ENCODE data around the gene CERK. TPM values are rescaled to one million over a fixed set of nuclear protein-coding genes. Genes with fewer than 3 reads are reported as not detected.

The CERK gene
- total and polyA plus RNA-seq, 4 donors, result 7.9 to 24.3 (median 10.2) TPM

DNA sequence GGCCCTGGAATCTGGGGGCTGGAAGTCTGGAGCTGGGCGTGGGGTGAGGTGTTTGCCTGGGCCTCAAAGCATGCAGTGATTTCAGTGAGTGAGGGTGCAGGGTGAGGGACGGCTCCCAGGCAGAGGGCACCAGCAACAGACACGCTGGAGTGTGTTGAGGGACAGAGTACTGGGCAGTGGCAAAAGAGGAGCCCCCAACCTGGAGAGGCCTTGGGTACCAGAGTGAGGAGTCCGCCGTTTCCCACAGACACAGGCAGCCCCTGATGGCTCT is 12.4 kb upstream of the CERK start (continued):
- TF ChIP-seq, protein P1, sequence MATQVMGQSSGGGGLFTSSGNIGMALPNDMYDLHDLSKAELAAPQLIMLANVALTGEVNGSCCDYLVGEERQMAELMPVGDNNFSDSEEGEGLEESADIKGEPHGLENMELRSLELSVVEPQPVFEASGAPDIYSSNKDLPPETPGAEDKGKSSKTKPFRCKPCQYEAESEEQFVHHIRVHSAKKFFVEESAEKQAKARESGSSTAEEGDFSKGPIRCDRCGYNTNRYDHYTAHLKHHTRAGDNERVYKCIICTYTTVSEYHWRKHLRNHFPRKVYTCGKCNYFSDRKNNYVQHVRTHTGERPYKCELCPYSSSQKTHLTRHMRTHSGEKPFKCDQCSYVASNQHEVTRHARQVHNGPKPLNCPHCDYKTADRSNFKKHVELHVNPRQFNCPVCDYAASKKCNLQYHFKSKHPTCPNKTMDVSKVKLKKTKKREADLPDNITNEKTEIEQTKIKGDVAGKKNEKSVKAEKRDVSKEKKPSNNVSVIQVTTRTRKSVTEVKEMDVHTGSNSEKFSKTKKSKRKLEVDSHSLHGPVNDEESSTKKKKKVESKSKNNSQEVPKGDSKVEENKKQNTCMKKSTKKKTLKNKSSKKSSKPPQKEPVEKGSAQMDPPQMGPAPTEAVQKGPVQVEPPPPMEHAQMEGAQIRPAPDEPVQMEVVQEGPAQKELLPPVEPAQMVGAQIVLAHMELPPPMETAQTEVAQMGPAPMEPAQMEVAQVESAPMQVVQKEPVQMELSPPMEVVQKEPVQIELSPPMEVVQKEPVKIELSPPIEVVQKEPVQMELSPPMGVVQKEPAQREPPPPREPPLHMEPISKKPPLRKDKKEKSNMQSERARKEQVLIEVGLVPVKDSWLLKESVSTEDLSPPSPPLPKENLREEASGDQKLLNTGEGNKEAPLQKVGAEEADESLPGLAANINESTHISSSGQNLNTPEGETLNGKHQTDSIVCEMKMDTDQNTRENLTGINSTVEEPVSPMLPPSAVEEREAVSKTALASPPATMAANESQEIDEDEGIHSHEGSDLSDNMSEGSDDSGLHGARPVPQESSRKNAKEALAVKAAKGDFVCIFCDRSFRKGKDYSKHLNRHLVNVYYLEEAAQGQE (IDR thresholded peaks at IDR 0.05), result no peak
- TF ChIP-seq NR2F2 (IDR thresholded peaks at IDR 0.05) (no peak), FOXA2 (IDR thresholded peaks at IDR 0.05) (no peak), HNF4G (IDR thresholded peaks at IDR 0.05) (no peak), RAD21 (IDR thresholded peaks at IDR 0.05) (no peak), SP1 (IDR thresholded peaks at IDR 0.05) (no peak), TAF1 (conservative IDR thresholded peaks at IDR 0.05) (no peak)

DNA sequence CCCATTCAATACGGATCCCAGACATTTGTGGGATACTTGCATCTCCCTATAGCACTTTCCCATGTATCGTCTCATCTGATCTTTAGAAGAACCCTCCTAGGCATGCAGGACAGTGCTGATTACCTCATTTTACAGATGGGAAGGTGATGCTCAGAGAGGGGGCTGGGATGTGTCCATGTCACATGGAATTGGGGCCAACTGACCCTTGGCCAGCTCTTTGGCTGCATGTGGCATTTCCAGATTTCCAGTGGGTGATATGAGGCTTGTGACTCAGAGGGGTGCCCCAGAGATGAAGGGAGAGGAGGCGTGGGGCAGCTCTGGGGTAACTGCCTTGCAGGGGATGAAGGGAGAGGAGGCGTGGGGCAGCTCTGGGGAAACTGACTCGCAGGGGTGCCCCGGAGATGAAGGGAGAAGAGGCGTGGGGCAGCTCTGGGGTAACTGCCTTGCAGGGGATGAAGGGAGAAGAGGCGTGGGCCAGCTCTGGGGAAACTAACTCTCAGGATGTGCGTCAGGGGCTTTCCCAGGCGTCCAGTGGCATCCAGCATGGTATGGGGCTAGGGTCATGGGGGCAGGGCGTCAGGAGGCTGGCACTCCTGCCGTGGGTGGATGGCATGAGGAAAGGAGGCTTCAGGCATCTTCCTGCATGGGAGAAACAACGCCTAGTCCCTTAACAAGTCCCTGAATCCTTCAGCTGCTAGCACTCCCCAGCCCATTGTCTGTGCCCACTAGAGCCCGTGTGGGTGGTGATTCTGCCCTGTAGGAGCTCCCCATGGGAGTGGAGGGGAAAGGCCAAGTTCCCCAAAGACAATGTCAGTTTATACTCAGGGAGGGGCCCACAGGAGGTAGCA is 11.9 kb upstream of the CERK start:
- Histone ChIP-seq H3K36me3 (ENCODE audit: control insufficient read depth in 4 of 4, insufficient read depth in 3 of 4, low read depth in 1 of 4, low read length in 3 of 4) (no peaks in the 10 kb centered on the region), H3K4me1 (ENCODE audit: control insufficient read depth in 4 of 4, insufficient read depth in 4 of 4, low read length in 3 of 4) (peaks cover 30 to 57% (median 43%) of the 10 kb centered on the region in 4 donors), H3K27ac (ENCODE audit: low read depth in 1 of 2, low read length in 2 of 2) (peak overlapping the region; percentile 49 to 75), H3K27me3 (ENCODE audit: control insufficient read depth in 4 of 4, insufficient read depth in 4 of 4, low read length in 3 of 4) (no peaks in the 10 kb centered on the region), H3K9ac (ENCODE audit: low read depth in 1 of 2, low read length in 2 of 2) (no peak overlapping the region), H3K4me3 (ENCODE audit: low read depth in 1 of 3, low read length in 3 of 3) (no peak overlapping the region), H3K9me3 (ENCODE audit: control insufficient read depth in 4 of 4, low read length in 3 of 4) (no peaks in the 10 kb centered on the region)
- no peak for DNase-seq (ENCODE audit: low spot score)
- 61% methylated on average over 14 of the region's 14 CpGs for WGBS
- TF ChIP-seq RXRA (IDR thresholded peaks at IDR 0.05) (peak; percentile 55 to 96), GABPA (IDR thresholded peaks at IDR 0.05 in 1 of 2, conservative IDR thresholded peaks at IDR 0.05 in 1 of 2) (peak in 1 of 2 donors; percentile 47), SP1 (IDR thresholded peaks at IDR 0.05) (peak; percentile 55), NR2F2 (IDR thresholded peaks at IDR 0.05) (no peak), YY1 (IDR thresholded peaks at IDR 0.05) (peak; percentile 39), FOXA2 (IDR thresholded peaks at IDR 0.05) (peak; percentile 40), HNF4A (conservative IDR thresholded peaks at IDR 0.05) (peak; percentile 82 to 94), TAF1 (conservative IDR thresholded peaks at IDR 0.05) (no peak), JUND (IDR thresholded peaks at IDR 0.05) (peak in 1 of 2 donors; percentile 89), EGR1 (IDR thresholded peaks at IDR 0.05; ENCODE audit: low read depth in 2 of 2) (peak in 1 of 2 donors; percentile 56)
- TF ChIP-seq, protein P2, sequence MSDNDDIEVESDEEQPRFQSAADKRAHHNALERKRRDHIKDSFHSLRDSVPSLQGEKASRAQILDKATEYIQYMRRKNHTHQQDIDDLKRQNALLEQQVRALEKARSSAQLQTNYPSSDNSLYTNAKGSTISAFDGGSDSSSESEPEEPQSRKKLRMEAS (IDR thresholded peaks at IDR 0.05), result peak; percentile 92
- TF ChIP-seq, protein P3, sequence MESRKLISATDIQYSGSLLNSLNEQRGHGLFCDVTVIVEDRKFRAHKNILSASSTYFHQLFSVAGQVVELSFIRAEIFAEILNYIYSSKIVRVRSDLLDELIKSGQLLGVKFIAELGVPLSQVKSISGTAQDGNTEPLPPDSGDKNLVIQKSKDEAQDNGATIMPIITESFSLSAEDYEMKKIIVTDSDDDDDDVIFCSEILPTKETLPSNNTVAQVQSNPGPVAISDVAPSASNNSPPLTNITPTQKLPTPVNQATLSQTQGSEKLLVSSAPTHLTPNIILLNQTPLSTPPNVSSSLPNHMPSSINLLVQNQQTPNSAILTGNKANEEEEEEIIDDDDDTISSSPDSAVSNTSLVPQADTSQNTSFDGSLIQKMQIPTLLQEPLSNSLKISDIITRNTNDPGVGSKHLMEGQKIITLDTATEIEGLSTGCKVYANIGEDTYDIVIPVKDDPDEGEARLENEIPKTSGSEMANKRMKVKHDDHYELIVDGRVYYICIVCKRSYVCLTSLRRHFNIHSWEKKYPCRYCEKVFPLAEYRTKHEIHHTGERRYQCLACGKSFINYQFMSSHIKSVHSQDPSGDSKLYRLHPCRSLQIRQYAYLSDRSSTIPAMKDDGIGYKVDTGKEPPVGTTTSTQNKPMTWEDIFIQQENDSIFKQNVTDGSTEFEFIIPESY (IDR thresholded peaks at IDR 0.05), result no peak
- TF ChIP-seq, protein P4, sequence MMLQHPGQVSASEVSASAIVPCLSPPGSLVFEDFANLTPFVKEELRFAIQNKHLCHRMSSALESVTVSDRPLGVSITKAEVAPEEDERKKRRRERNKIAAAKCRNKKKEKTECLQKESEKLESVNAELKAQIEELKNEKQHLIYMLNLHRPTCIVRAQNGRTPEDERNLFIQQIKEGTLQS (IDR thresholded peaks at IDR 0.05), result peak; percentile 27
